Stomach (tissue), 9 donors: ENCODE results near the gene SAA1. TPM values are rescaled to one million over a fixed set of nuclear protein-coding genes. Genes with fewer than 3 reads are reported as not detected.

Experiments used
- DNase-seq, 2 donors: peaks; one replicate each; pipeline versions ENCODE4 v3.0.0 to v3.0.0-alpha.2; 2013 to 2019
- H3K27ac ChIP-seq, 5 donors: fragments of 200-600 bp in 4 of 5; sonication (generic) in 4 of 5; one replicate each; pipeline ENCODE4 v1.5.1; 2013 to 2019; ENCODE audit warnings: mild to moderate bottlenecking in 1 of 5, moderate library complexity in 1 of 5
- H3K27me3 ChIP-seq, 3 donors: fragments of 200-600 bp; sonication (generic); one replicate each; pipeline ENCODE4 v1.5.1; 2017 to 2019; ENCODE audit warnings: mixed run types in 1 of 3
- H3K36me3 ChIP-seq, 4 donors: fragments of 200-600 bp; sonication (generic); 1 replicate in 3 of 4; 2 replicates in 1 of 4; pipeline ENCODE4 v1.5.1; 2016 to 2019
- H3K4me1 ChIP-seq, 4 donors: fragments of 200-600 bp; sonication (generic); one replicate each; pipeline ENCODE4 v1.5.1; 2016 to 2019
- H3K4me3 ChIP-seq, 4 donors: fragments of 200-600 bp; sonication (generic) in 3 of 4; one replicate each; pipeline ENCODE4 v1.5.1; 2016 to 2019; ENCODE audit warnings: mild to moderate bottlenecking in 1 of 4
- H3K9me3 ChIP-seq, 4 donors: fragments of 200-600 bp; sonication (generic); one replicate each; pipeline ENCODE4 v1.5.1; 2016 to 2019
- EP300 ChIP-seq: sonication (generic); formaldehyde crosslinking; IDR thresholded peaks from one replicate; pipeline ENCODE4 v1.6.1; 2017; ENCODE audit warnings: antibody characterized with exemption
- POLR2A ChIP-seq, 4 donors: fragments of 450-650 bp; IDR thresholded peaks; one replicate each; pipeline ENCODE4 v1.6.1; 2016; ENCODE audit warnings: antibody characterized with exemption in 4 of 4, control low read depth in 2 of 4, mild to moderate bottlenecking in 1 of 4, moderate library complexity in 1 of 4
- POLR2AphosphoS5 ChIP-seq, 3 donors: sonication (generic); formaldehyde crosslinking; IDR thresholded peaks; one replicate each; pipeline ENCODE4 v1.6.1; 2016; ENCODE audit warnings: antibody characterized with exemption in 3 of 3
- WGBS, 5 donors: extraction: QIAGEN DNeasy Blood & Tissue Kit in 3 of 5; methylation state at CpG; one replicate each; pipeline versions ENCODE4 v1.1.5 to v1.1.7; 2013 to 2018; 5-methylcytosine and 5-hydroxymethylcytosine counted together
- intact Hi-C: fragments of 100-400 bp; cut with DNase I; formaldehyde crosslinking; loops from one replicate; pipeline ENCODE4 v1.15.1; 2023; ENCODE audit warnings: low total_unique reads
- polyA plus RNA-seq, 3 donors: library from polyadenylated mRNA; stranded (reverse); fragments of 200-250 nt; gene quantifications; one replicate each; pipeline ENCODE4 v1.2.3, GENCODE V29; 2013
- total RNA-seq, 5 donors: library from RNA; depleted of rRNA; stranded (reverse); fragments of >200 nt; gene quantifications; one replicate each; pipeline versions ENCODE4 v1.1.0 to v1.2.3, GENCODE V29; 2014 to 2016
- TF ChIP-seq, protein P1 (sequence below), 7 experiments: fragments of 450-650 bp in 4 of 7; fragments of 200-600 bp in 3 of 7; sonication (generic) in 3 of 7; IDR thresholded peaks; one replicate each; pipeline ENCODE4 v1.5.1; 2016 to 2019; ENCODE audit warnings: antibody characterized with exemption in 7 of 7, control low read depth in 2 of 7, mild to moderate bottlenecking in 1 of 7
- donor health status: healthy with polysubstance abuse.
- donor health status: Bipolar disorder and iron deficiency.
- donor health status: healthy.

SAA1 gene
- total and polyA plus RNA-seq, 8 donors: 2.7 to 289 (median 27.5) TPM; not detected in 3

- H3K36me3 ChIP-seq: peaks cover 13 to 32% (median 28%) of the 10 kb centered on the region in 4 donors
- WGBS, 5 donors: 76 to 98% (median 79%) methylated on average over 7 to 10 of the region's 10 CpGs
- H3K4me1 ChIP-seq: peaks cover 5 to 32% (median 16%) of the 10 kb centered on the region in 4 donors
- no peak overlapping the region for H3K27ac ChIP-seq
- DNase-seq: no peak
- H3K9me3 ChIP-seq: no peaks in the 10 kb centered on the region
- TF ChIP-seq, protein P1, sequence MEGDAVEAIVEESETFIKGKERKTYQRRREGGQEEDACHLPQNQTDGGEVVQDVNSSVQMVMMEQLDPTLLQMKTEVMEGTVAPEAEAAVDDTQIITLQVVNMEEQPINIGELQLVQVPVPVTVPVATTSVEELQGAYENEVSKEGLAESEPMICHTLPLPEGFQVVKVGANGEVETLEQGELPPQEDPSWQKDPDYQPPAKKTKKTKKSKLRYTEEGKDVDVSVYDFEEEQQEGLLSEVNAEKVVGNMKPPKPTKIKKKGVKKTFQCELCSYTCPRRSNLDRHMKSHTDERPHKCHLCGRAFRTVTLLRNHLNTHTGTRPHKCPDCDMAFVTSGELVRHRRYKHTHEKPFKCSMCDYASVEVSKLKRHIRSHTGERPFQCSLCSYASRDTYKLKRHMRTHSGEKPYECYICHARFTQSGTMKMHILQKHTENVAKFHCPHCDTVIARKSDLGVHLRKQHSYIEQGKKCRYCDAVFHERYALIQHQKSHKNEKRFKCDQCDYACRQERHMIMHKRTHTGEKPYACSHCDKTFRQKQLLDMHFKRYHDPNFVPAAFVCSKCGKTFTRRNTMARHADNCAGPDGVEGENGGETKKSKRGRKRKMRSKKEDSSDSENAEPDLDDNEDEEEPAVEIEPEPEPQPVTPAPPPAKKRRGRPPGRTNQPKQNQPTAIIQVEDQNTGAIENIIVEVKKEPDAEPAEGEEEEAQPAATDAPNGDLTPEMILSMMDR (IDR thresholded peaks at IDR 0.05): no peak
- TF ChIP-seq POLR2AphosphoS5 (IDR thresholded peaks at IDR 0.05) (no peak), POLR2A (IDR thresholded peaks at IDR 0.05) (no peak), EP300 (no peak)
- no peaks in the 10 kb centered on the region for H3K27me3 ChIP-seq
- H3K4me3 ChIP-seq: no peak overlapping the region
- intact Hi-C loops: no loop called here
Observed at GRCh38 chr11:18313965-18314763, 48.1 kb downstream of the SAA1 start.

GRCh38 chr11:18314784-18315523 is 48.9 kb downstream of the SAA1 start:
- Histone ChIP-seq H3K4me3 (no peak overlapping the region), H3K9me3 (no peaks in the 10 kb centered on the region), H3K4me1 (peaks cover 5 to 40% (median 18%) of the 10 kb centered on the region in 4 donors), H3K27me3 (no peaks in the 10 kb centered on the region), H3K36me3 (peaks cover 5 to 24% (median 20%) of the 10 kb centered on the region in 4 donors), H3K27ac (no peak overlapping the region)
- intact Hi-C loops: no loop called here
- TF ChIP-seq EP300 (no peak), POLR2A (IDR thresholded peaks at IDR 0.05) (no peak), POLR2AphosphoS5 (IDR thresholded peaks at IDR 0.05) (no peak)
- TF ChIP-seq, protein P1 (IDR thresholded peaks at IDR 0.05): no peak
- 88 to 92% (median 90%) methylated on average over 9 of the region's 9 CpGs for WGBS, 5 donors
- no peak for DNase-seq

GRCh38 chr11:18315893-18316292 is 49.8 kb downstream of the SAA1 start:
- no peak for DNase-seq
- no peaks in the 10 kb centered on the region for H3K9me3 ChIP-seq
- no peak for TF ChIP-seq POLR2AphosphoS5 (IDR thresholded peaks at IDR 0.05)
- no peak for TF ChIP-seq EP300
- TF ChIP-seq, protein P1 (IDR thresholded peaks at IDR 0.05): no peak
- H3K36me3 ChIP-seq: peaks cover 3 to 14% (median 11%) of the 10 kb centered on the region in 4 donors
- no peaks in the 10 kb centered on the region for H3K27me3 ChIP-seq
- peaks cover 12 to 49% (median 26%) of the 10 kb centered on the region in 4 donors for H3K4me1 ChIP-seq
- WGBS, 5 donors: 94 to 100% (median 96%) methylated on average over 2 of the region's 2 CpGs
- intact Hi-C loops: no loop called here
- H3K4me3 ChIP-seq: no peak overlapping the region
- no peak overlapping the region for H3K27ac ChIP-seq

GRCh38 chr11:18317551-18317950 is 51.5 kb downstream of the SAA1 start:
- H3K4me3 ChIP-seq: no peak overlapping the region
- H3K4me1 ChIP-seq: peaks cover 12 to 38% (median 26%) of the 10 kb centered on the region in 4 donors
- 87 to 98% (median 96%) methylated on average over 4 of the region's 4 CpGs for WGBS, 5 donors
- H3K9me3 ChIP-seq: no peaks in the 10 kb centered on the region
- no peak overlapping the region for H3K27ac ChIP-seq
- no peak for DNase-seq
- TF ChIP-seq POLR2A (IDR thresholded peaks at IDR 0.05): no peak
- TF ChIP-seq POLR2AphosphoS5 (IDR thresholded peaks at IDR 0.05): no peak
- TF ChIP-seq, protein P1 (IDR thresholded peaks at IDR 0.05): no peak
- no peak for TF ChIP-seq EP300
- peaks cover 0 to 6% (median 3%) of the 10 kb centered on the region in 4 donors for H3K36me3 ChIP-seq
- H3K27me3 ChIP-seq: no peaks in the 10 kb centered on the region
- intact Hi-C loops: no loop called here
